ENCODE data around the gene KDM2B. TPM values are rescaled to one million over a fixed set of nuclear protein-coding genes. Genes with fewer than 3 reads are reported as not detected.

The KDM2B gene
- total RNA-seq, 1 donor: 32.6 TPM

GRCh38 chr12:121428883-121429282 is 151.9 kb downstream of the KDM2B start:
- Histone ChIP-seq H3K4me3 (ENCODE audit: insufficient read depth, low read length) (no peak overlapping the region), H3K36me3 (ENCODE audit: insufficient read depth, low read length) (peaks cover 63% of the 10 kb centered on the region), H3K79me2 (ENCODE audit: insufficient read depth, low read length) (peaks cover 2% of the 10 kb centered on the region), H3K27ac (ENCODE audit: low read depth, low read length) (no peak overlapping the region), H3K4me1 (ENCODE audit: insufficient read depth, low read length) (no peaks in the 10 kb centered on the region), H3K4me2 (ENCODE audit: insufficient read depth, low read length) (no peak overlapping the region), H2AFZ (ENCODE audit: low read length) (no peak overlapping the region), H3K9me3 (ENCODE audit: low read depth, low read length) (no peaks in the 10 kb centered on the region), H3K27me3 (ENCODE audit: insufficient read depth, low read length) (no peaks in the 10 kb centered on the region), H4K20me1 (ENCODE audit: insufficient read depth, low read length) (no peaks in the 10 kb centered on the region)
- no peak for DNase-seq (ENCODE audit: insufficient read length, low spot score, missing footprints)
- TF ChIP-seq CTCF (IDR thresholded peaks at IDR 0.05; ENCODE audit: extremely low read depth, low read depth, low read length): no peak

- no peak overlapping the region for H3K4me2 ChIP-seq (ENCODE audit: insufficient read depth, low read length)
- H3K27me3 ChIP-seq (ENCODE audit: insufficient read depth, low read length): no peaks in the 10 kb centered on the region
- peaks cover 2% of the 10 kb centered on the region for H3K79me2 ChIP-seq (ENCODE audit: insufficient read depth, low read length)
- no peaks in the 10 kb centered on the region for H3K9me3 ChIP-seq (ENCODE audit: low read depth, low read length)
- H3K4me1 ChIP-seq (ENCODE audit: insufficient read depth, low read length): no peaks in the 10 kb centered on the region
- H3K27ac ChIP-seq (ENCODE audit: low read depth, low read length): no peak overlapping the region
- peaks cover 76% of the 10 kb centered on the region for H3K36me3 ChIP-seq (ENCODE audit: insufficient read depth, low read length)
- no peak for TF ChIP-seq CTCF (IDR thresholded peaks at IDR 0.05; ENCODE audit: extremely low read depth, low read depth, low read length)
- H4K20me1 ChIP-seq (ENCODE audit: insufficient read depth, low read length): no peaks in the 10 kb centered on the region
- no peak for DNase-seq (ENCODE audit: insufficient read length, low spot score, missing footprints)
- H2AFZ ChIP-seq (ENCODE audit: low read length): no peak overlapping the region
- no peak overlapping the region for H3K4me3 ChIP-seq (ENCODE audit: insufficient read depth, low read length)
These were observed 153.2 kb downstream of the KDM2B start for GRCh38 chr12:121427556-121428050.

GRCh38 chr12:121424624-121424975 is 156.2 kb downstream of the KDM2B start:
- Histone ChIP-seq H3K9me3 (ENCODE audit: low read depth, low read length) (no peaks in the 10 kb centered on the region), H2AFZ (ENCODE audit: low read length) (no peak overlapping the region), H3K4me3 (ENCODE audit: insufficient read depth, low read length) (no peak overlapping the region), H3K4me1 (ENCODE audit: insufficient read depth, low read length) (no peaks in the 10 kb centered on the region), H3K4me2 (ENCODE audit: insufficient read depth, low read length) (no peak overlapping the region), H3K36me3 (ENCODE audit: insufficient read depth, low read length) (peaks cover 74% of the 10 kb centered on the region), H3K79me2 (ENCODE audit: insufficient read depth, low read length) (peaks cover 7% of the 10 kb centered on the region), H3K27me3 (ENCODE audit: insufficient read depth, low read length) (no peaks in the 10 kb centered on the region), H4K20me1 (ENCODE audit: insufficient read depth, low read length) (no peaks in the 10 kb centered on the region), H3K27ac (ENCODE audit: low read depth, low read length) (no peak overlapping the region)
- DNase-seq (ENCODE audit: insufficient read length, low spot score, missing footprints): no peak
- no peak for TF ChIP-seq CTCF (IDR thresholded peaks at IDR 0.05; ENCODE audit: extremely low read depth, low read depth, low read length)

- H3K4me3 ChIP-seq (ENCODE audit: insufficient read depth, low read length): no peak overlapping the region
- TF ChIP-seq CTCF (IDR thresholded peaks at IDR 0.05; ENCODE audit: extremely low read depth, low read depth, low read length): no peak
- H3K36me3 ChIP-seq (ENCODE audit: insufficient read depth, low read length): peaks cover 74% of the 10 kb centered on the region
- no peaks in the 10 kb centered on the region for H4K20me1 ChIP-seq (ENCODE audit: insufficient read depth, low read length)
- no peaks in the 10 kb centered on the region for H3K9me3 ChIP-seq (ENCODE audit: low read depth, low read length)
- H3K27me3 ChIP-seq (ENCODE audit: insufficient read depth, low read length): no peaks in the 10 kb centered on the region
- H3K79me2 ChIP-seq (ENCODE audit: insufficient read depth, low read length): peaks cover 11% of the 10 kb centered on the region
- no peak overlapping the region for H2AFZ ChIP-seq (ENCODE audit: low read length)
- no peaks in the 10 kb centered on the region for H3K4me1 ChIP-seq (ENCODE audit: insufficient read depth, low read length)
- H3K27ac ChIP-seq (ENCODE audit: low read depth, low read length): no peak overlapping the region
- no peak overlapping the region for H3K4me2 ChIP-seq (ENCODE audit: insufficient read depth, low read length)
- DNase-seq (ENCODE audit: insufficient read length, low spot score, missing footprints): no peak
These were observed 156.9 kb downstream of the KDM2B start for GRCh38 chr12:121423682-121424623.

Data from osteoblast (primary cell).